ENCODE results near the gene OR51M1.

OR51M1 gene

GRCh38 chr11:5398936-5399335, 15.3 kb downstream of the OR51M1 start:
- Histone ChIP-seq H3K27ac (ENCODE audit: extremely low read depth, low read depth, low read length) (no peak overlapping the region), H3K9me3 (ENCODE audit: control insufficient read depth, insufficient read depth, low read depth, low read length) (no peaks in the 10 kb centered on the region), H3K4me3 (ENCODE audit: low read depth, low read length) (no peak overlapping the region), H3K36me3 (ENCODE audit: control insufficient read depth in 2 of 2, insufficient read depth in 1 of 2, low read length in 2 of 2) (no peaks in the 10 kb centered on the region), H3K4me1 (ENCODE audit: control insufficient read depth, insufficient read depth, low read length) (no peaks in the 10 kb centered on the region)
- ChIA-PET POLR2A (no interaction called here), CTCF (interaction anchor here (1.2 kb wide), 1 partner anchor 275 kb away, joined by 3 read pairs; no protein-coding TSS in a partner anchor)
- TF ChIP-seq ZNF266 (tag by site-specific recombination; IDR thresholded peaks at IDR 0.05; ENCODE audit: low read depth): no peak
- no peak for TF ChIP-seq ZNF449 (tag by site-specific recombination; IDR thresholded peaks at IDR 0.05)
- TF ChIP-seq OVOL3 (tag by site-specific recombination; IDR thresholded peaks at IDR 0.05): no peak
- TF ChIP-seq TRIM28 (IDR thresholded peaks at IDR 0.05; ENCODE audit: borderline replicate concordance, low read length): no peak
- no peak for TF ChIP-seq ZNF140 (tag by site-specific recombination; IDR thresholded peaks at IDR 0.05)
- TF ChIP-seq KLF16 (tag by site-specific recombination; IDR thresholded peaks at IDR 0.05): no peak
- no peak for TF ChIP-seq ZNF274 (IDR thresholded peaks at IDR 0.05; ENCODE audit: low read length)
- TF ChIP-seq ZNF274 (tag by site-specific recombination; IDR thresholded peaks at IDR 0.05; ENCODE audit: borderline replicate concordance): no peak
- TF ChIP-seq ZBTB1 (tag by site-specific recombination; IDR thresholded peaks at IDR 0.05): no peak
- no peak for TF ChIP-seq ZNF747 (tag by site-specific recombination; IDR thresholded peaks at IDR 0.05)
- TF ChIP-seq SP3 (tag by site-specific recombination; IDR thresholded peaks at IDR 0.05): no peak
- no peak for TF ChIP-seq ZNF350 (tag by site-specific recombination; IDR thresholded peaks at IDR 0.05)
- no peak for TF ChIP-seq ZSCAN30 (tag by site-specific recombination; IDR thresholded peaks at IDR 0.05)
- no peak for TF ChIP-seq ZNF670 (tag by site-specific recombination; IDR thresholded peaks at IDR 0.05; ENCODE audit: low read depth)
- TF ChIP-seq ZNF37A (tag by site-specific recombination; IDR thresholded peaks at IDR 0.05): no peak
- TF ChIP-seq ZNF157 (tag by site-specific recombination; IDR thresholded peaks at IDR 0.05): no peak

GRCh38 chr11:5405173-5405572, 21.6 kb downstream of the OR51M1 start:
- TF ChIP-seq ZNF292 (tag by site-specific recombination; IDR thresholded peaks at IDR 0.05; ENCODE audit: borderline replicate concordance, low read depth): no peak
- no peak for TF ChIP-seq ZNF660 (tag by site-specific recombination; IDR thresholded peaks at IDR 0.05)
- TF ChIP-seq ZNF416 (tag by site-specific recombination; IDR thresholded peaks at IDR 0.05): no peak
- TF ChIP-seq SP3 (tag by site-specific recombination; IDR thresholded peaks at IDR 0.05): no peak
- no peak for TF ChIP-seq ZNF707 (tag by site-specific recombination; IDR thresholded peaks at IDR 0.05)
- POLR2A ChIA-PET: no interaction called here
- Histone ChIP-seq H3K4me1 (ENCODE audit: control insufficient read depth, insufficient read depth, low read length) (no peaks in the 10 kb centered on the region), H3K27ac (ENCODE audit: extremely low read depth, low read depth, low read length) (no peak overlapping the region), H3K9me3 (ENCODE audit: control insufficient read depth, insufficient read depth, low read depth, low read length) (no peaks in the 10 kb centered on the region), H3K36me3 (ENCODE audit: control insufficient read depth in 2 of 2, insufficient read depth in 1 of 2, low read length in 2 of 2) (no peaks in the 10 kb centered on the region), H3K4me3 (ENCODE audit: low read depth, low read length) (no peak overlapping the region)
- CTCF ChIA-PET: no interaction called here

- Histone ChIP-seq H3K9me3 (ENCODE audit: control insufficient read depth, insufficient read depth, low read depth, low read length) (no peaks in the 10 kb centered on the region), H3K4me1 (ENCODE audit: control insufficient read depth, insufficient read depth, low read length) (no peaks in the 10 kb centered on the region), H3K36me3 (ENCODE audit: control insufficient read depth in 2 of 2, insufficient read depth in 1 of 2, low read length in 2 of 2) (no peaks in the 10 kb centered on the region), H3K27ac (ENCODE audit: extremely low read depth, low read depth, low read length) (no peak overlapping the region), H3K4me3 (ENCODE audit: low read depth, low read length) (no peak overlapping the region)
- TF ChIP-seq REPIN1 (tag by site-specific recombination; IDR thresholded peaks at IDR 0.05; ENCODE audit: low read depth): no peak
- ChIA-PET POLR2A (no interaction called here), CTCF (interaction anchor here (0.9 kb wide), 1 partner anchor 821 kb away, joined by 3 read pairs; no protein-coding TSS in a partner anchor)
Observed at GRCh38 chr11:5420993-5421392, 37.4 kb downstream of the OR51M1 start.
